K562 (cell line): ENCODE data around the gene C4orf50. TPM values are rescaled to one million over a fixed set of nuclear protein-coding genes. Genes with fewer than 3 reads are reported as not detected.

Experiments used
- ATAC-seq: fragments of 200-7000 bp; cut with Tn5 transposase; 3 replicates; pipeline ENCODE4 v1.9.1; 2020; ENCODE audit warnings: moderate library complexity
- BruUV-seq: library from RNA; stranded (reverse); fragments of 400-500 nt; replicated peaks from 2 replicates; lab custom pipeline; 2021; lab: Mats Ljungman, UMichigan
- CTCF ChIA-PET: fragments of 300-600 bp; formaldehyde crosslinking; extraction: SDS; loops from one replicate; lab custom pipeline; 2021; ENCODE audit warnings: low intra/inter-chr PET ratio; lab: Yijun Ruan, JAX
- POLR2A ChIA-PET: fragments of 300-600, 350-650 bp; sonication (Branson Sonifier 250); formaldehyde crosslinking; extraction: SDS; loops from one replicate; lab custom pipeline; 2021; ENCODE audit warnings: antibody characterized with exemption, inconsistent platforms; lab: Yijun Ruan, JAX
- DNase-seq, 4 experiments: peaks; one replicate each; pipeline versions ENCODE4 v3.0.0 to v3.0.0-alpha.2; 2011 to 2018; ENCODE audit warnings: low spot score in 3 of 4, mixed read lengths in 3 of 4; ENCODE audit errors: extremely low read depth in 1 of 4
- FAIRE-seq: peaks from 2 replicates; lab custom pipeline; 2011; peaks lifted over from hg19 to GRCh38; lab: Jason Lieb, UNC
- H2AFZ ChIP-seq: 2 replicates; pipeline ENCODE4 v1.6.0; 2011; ENCODE audit warnings: low read depth, low read length, control low read depth, inconsistent platforms
- H3K27ac ChIP-seq: fragments of 200-600 bp; 3 replicates; pipeline ENCODE4 v1.8.0; 2011; ENCODE audit warnings: low read depth, mild to moderate bottlenecking, control low read depth, inconsistent platforms, low read length, moderate library complexity, mixed read lengths; ENCODE audit errors: extremely low read depth
- H3K27me3 ChIP-seq, 2 experiments: fragments of 300-600 bp in 1 of 2; 2 replicates in 1 of 2; 3 replicates in 1 of 2; pipeline versions ENCODE4 v1.6.0 to v1.8.0; 2011; ENCODE audit warnings: inconsistent platforms in 2 of 2, low read length in 2 of 2, mild to moderate bottlenecking in 1 of 2, mixed read lengths in 1 of 2, moderate library complexity in 1 of 2; ENCODE audit not compliant: control insufficient read depth in 2 of 2, insufficient read depth in 2 of 2
- H3K36me3 ChIP-seq: fragments of 300-600 bp; 3 replicates; pipeline ENCODE4 v1.8.0; 2011; ENCODE audit warnings: mild to moderate bottlenecking, low read length, inconsistent platforms; ENCODE audit not compliant: control insufficient read depth, insufficient read depth
- H3K4me1 ChIP-seq, 2 experiments: fragments of 200-600 bp in 1 of 2; replicated peaks in 1 of 2; 2 replicates in 1 of 2; 3 replicates in 1 of 2; pipeline versions ENCODE4 v1.5.1 to v1.8.0; 2011; ENCODE audit warnings: inconsistent platforms in 2 of 2, low read length in 2 of 2, mild to moderate bottlenecking in 1 of 2, mixed read lengths in 1 of 2, moderate library complexity in 1 of 2; ENCODE audit not compliant: control insufficient read depth in 2 of 2, insufficient read depth in 2 of 2
- H3K4me2 ChIP-seq: 2 replicates; pipeline ENCODE4 v1.6.1; 2011; ENCODE audit warnings: low read length, control low read depth, inconsistent platforms, mixed read lengths; ENCODE audit not compliant: insufficient read depth
- H3K4me3 ChIP-seq: fragments of 200-600 bp; sonication (generic), shearing (Covaris generic); 2 replicates; pipeline ENCODE4 v1.5.1; 2016; ENCODE audit warnings: control low read depth, inconsistent platforms
- H3K79me2 ChIP-seq: fragments of 200-600 bp; 3 replicates; pipeline ENCODE4 v1.8.0; 2011; ENCODE audit warnings: low read length, inconsistent platforms; ENCODE audit not compliant: control insufficient read depth, insufficient read depth
- H3K9ac ChIP-seq, 2 experiments: 2 replicates each; pipeline versions ENCODE4 v1.6.0 to v1.6.1; 2011; ENCODE audit warnings: low read depth in 2 of 2, low read length in 2 of 2, control low read depth in 1 of 2, inconsistent platforms in 1 of 2, mild to moderate bottlenecking in 1 of 2, mixed read lengths in 1 of 2; ENCODE audit not compliant: insufficient read depth in 1 of 2
- H3K9me1 ChIP-seq: one replicate; pipeline ENCODE4 v1.6.0; 2011; ENCODE audit warnings: inconsistent platforms, mild to moderate bottlenecking, low read length, moderate library complexity; ENCODE audit not compliant: control insufficient read depth, insufficient read depth
- H3K9me3 ChIP-seq: replicated peaks from 2 replicates; pipeline ENCODE4 v1.5.1; 2011; ENCODE audit warnings: low read depth, low read length, inconsistent platforms; ENCODE audit not compliant: control insufficient read depth, insufficient read depth
- H4K20me1 ChIP-seq: replicated peaks from 2 replicates; pipeline ENCODE4 v1.6.1; 2011; ENCODE audit warnings: low read length, inconsistent platforms, mixed read lengths; ENCODE audit not compliant: control insufficient read depth, insufficient read depth
- MAFK ChIP-seq: IDR thresholded peaks from 2 replicates; pipeline ENCODE4 v1.6.1; 2011; ENCODE audit warnings: low read length, improper control_type of control experiment
- MTA1 ChIP-seq: fragments of 450-650 bp; IDR thresholded peaks from 2 replicates; pipeline ENCODE4 v1.6.1; 2017; ENCODE audit warnings: borderline replicate concordance
- NFE2 ChIP-seq: IDR thresholded peaks from 2 replicates; pipeline ENCODE4 v1.6.1; 2014; ENCODE audit warnings: antibody characterized with exemption, low read depth
- NFIC ChIP-seq: fragments of 450-650 bp; IDR thresholded peaks from 2 replicates; pipeline ENCODE4 v1.6.1; 2017; ENCODE audit warnings: mild to moderate bottlenecking, inconsistent platforms
- PML ChIP-seq: IDR thresholded peaks from 2 replicates; pipeline ENCODE4 v1.6.1; 2012; ENCODE audit warnings: low read length, inconsistent platforms
- POLR2B ChIP-seq: fragments of 450-650 bp; IDR thresholded peaks from 2 replicates; pipeline ENCODE4 v1.6.1; 2018; ENCODE audit warnings: low read depth; ENCODE audit not compliant: partially characterized antibody
- SRSF9 ChIP-seq: fragments of 200-400 bp; formaldehyde crosslinking; IDR thresholded peaks from 2 replicates; pipeline ENCODE4 v1.6.1; 2017; ENCODE audit warnings: low read depth, low read length, borderline replicate concordance
- TGIF2 ChIP-seq: sonication (generic); formaldehyde crosslinking; IDR thresholded peaks from 2 replicates; pipeline ENCODE4 v1.8.1; 2022; ENCODE audit warnings: mild to moderate bottlenecking, missing genetic modification reagents, moderate library complexity
- ZFP36 ChIP-seq: fragments of 150-350 bp; IDR thresholded peaks from 2 replicates; pipeline ENCODE4 v1.6.1; 2018; ENCODE audit warnings: low read length, low read depth; ENCODE audit not compliant: partially characterized antibody
- ZNF766 ChIP-seq: fragments of 200-800 bp; sonication (Bioruptor generic); conservative IDR thresholded peaks from 2 replicates; pipeline ENCODE4 v1.6.1; 2016; ENCODE audit warnings: missing genetic modification characterization, missing compliant biosample characterization
- ZNF780A ChIP-seq: fragments of 250-450 bp; sonication (Bioruptor Pico); IDR thresholded peaks from 2 replicates; pipeline ENCODE4 v1.5.0; 2021; ENCODE audit warnings: mild to moderate bottlenecking
- WGBS: fragments of 100-300 bp; shearing (Covaris generic); methylation state at CpG from one replicate; pipeline ENCODE4 v1.1.6; 2016; ENCODE audit warnings: low coverage, mixed read lengths; ENCODE audit not compliant: insufficient coverage; ENCODE audit errors: missing lambda C conversion rate; 5-methylcytosine and 5-hydroxymethylcytosine counted together
- in situ Hi-C: fragments of 300-500 bp; cut with MboI; formaldehyde crosslinking; loops from 4 replicates; pipeline ENCODE4 v1.15.0; 2018; ENCODE audit warnings: inconsistent platforms, mixed read lengths
- intact Hi-C: fragments of 100-400 bp; cut with micrococcal nuclease; formaldehyde crosslinking; loops from 2 replicates; pipeline ENCODE4 v1.14.2; 2022
- polyA plus RNA-seq, 8 experiments: library from polyadenylated mRNA; depleted of rRNA in 4 of 8; stranded (reverse) in 5 of 8; unstranded in 3 of 8; fragments of >200 nt; fragmentation: Nextera tagmentation in 2 of 8; fragmentation: Illumina TruSeq in 1 of 8; extraction: Ambion mirVana in 2 of 8; extraction: Trizol in 1 of 8; gene quantifications; 2 replicates each; pipeline versions ENCODE4 v1.2.1 to v1.2.3, GENCODE V29; 2011 to 2014; ENCODE audit warnings: inconsistent platforms in 1 of 8, missing spikeins in 1 of 8
- total RNA-seq, 7 experiments: library from RNA; depleted of rRNA in 6 of 7; stranded (reverse); fragments of >200 nt in 6 of 7; fragmentation: Illumina TruSeq in 2 of 7; extraction: Trizol in 2 of 7; gene quantifications; 2 replicates each; pipeline versions ENCODE4 v1.2.1 to v1.2.3, GENCODE V29; 2011 to 2021; ENCODE audit warnings: low replicate concordance in 1 of 7
- TF ChIP-seq, protein P1 (sequence below): fragments of 200-800 bp; sonication (Bioruptor generic); IDR thresholded peaks from 2 replicates; pipeline ENCODE4 v1.6.1; 2017; ENCODE audit warnings: missing genetic modification characterization, missing compliant biosample characterization
- TF ChIP-seq, protein P2 (sequence below): sonication (generic); formaldehyde crosslinking; IDR thresholded peaks from 2 replicates; pipeline ENCODE4 v1.8.0; 2022; ENCODE audit warnings: mild to moderate bottlenecking, missing genetic modification reagents

C4orf50 gene
- total and polyA plus RNA-seq, 9 of the 15 experiments (the other 6 are each of a cell fraction or from before 2014, with no cell fraction given) = not detected

DNA sequence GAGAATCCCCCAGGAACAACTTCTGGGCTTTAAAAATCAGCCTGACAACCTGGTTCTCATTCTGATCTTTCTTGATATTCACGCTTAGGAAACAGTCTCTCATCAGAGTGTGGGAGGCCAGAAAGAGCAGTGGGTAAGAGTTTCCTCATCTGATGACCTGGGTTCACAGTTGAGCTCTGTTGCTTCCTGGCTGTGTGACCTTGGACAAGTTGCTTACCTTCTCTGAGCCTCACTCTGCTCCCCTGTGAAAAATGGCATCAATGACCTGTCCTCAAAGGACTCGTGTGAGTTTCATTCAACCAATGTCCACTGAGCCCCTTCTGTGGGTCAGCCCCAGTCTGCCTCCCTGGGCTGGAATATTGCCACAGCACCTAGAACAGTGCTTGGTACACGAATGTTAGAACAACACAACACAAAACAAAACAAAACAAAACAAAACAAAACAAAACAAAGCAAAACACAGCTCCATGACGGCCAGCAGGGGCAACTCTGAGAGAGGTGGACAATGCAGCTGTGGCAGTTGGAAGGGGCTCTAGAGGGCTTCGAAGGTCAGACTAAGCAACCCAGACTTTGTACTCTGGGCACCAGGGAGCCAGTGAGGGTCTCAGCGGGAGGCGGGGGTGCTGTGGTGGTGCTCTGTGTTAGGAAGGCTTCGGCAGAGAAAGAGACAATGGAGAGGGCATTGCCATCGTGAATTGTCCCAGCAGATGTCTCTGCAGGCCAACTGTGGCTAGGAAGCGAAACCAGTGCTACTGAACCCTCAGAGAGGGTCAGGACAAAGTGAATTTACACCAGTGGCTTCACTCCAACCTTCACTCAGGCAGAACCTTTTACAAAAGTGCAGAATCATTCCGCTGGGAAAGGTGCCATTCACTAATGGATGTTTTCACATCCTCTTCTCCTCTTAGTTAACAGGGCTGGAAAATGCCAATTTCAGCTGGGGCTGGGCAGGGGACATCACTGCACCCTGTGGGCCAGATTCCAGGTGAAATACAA lies 14.3 kb upstream of the C4orf50 start:
- in situ Hi-C loops = no loop called here
- peaks cover 4% of the 10 kb centered on the region; the same call in 1 of the 2 replicates for H4K20me1 ChIP-seq
- H3K9ac ChIP-seq = no peak overlapping the region
- ATAC-seq (peak; percentile 70), DNase-seq (peak in 2 of 4 experiments; percentile 24 to 46), FAIRE-seq (peak; percentile 63)
- H3K4me3 ChIP-seq = no peak overlapping the region
- no peak overlapping the region for H3K4me2 ChIP-seq
- no peak overlapping the region for H3K27ac ChIP-seq
- H3K9me3 ChIP-seq = no peaks in the 10 kb centered on the region
- ChIA-PET POLR2A (interaction anchor here (0.6 to 1.5 kb wide), 3 partner anchors 17 to 334 kb away, joined by 3 read pairs; no protein-coding TSS in a partner anchor), CTCF (no interaction called here)
- H2AFZ ChIP-seq = no peak overlapping the region
- H3K36me3 ChIP-seq = no peaks in the 10 kb centered on the region
- H3K9me1 ChIP-seq = no peaks in the 10 kb centered on the region
- no peaks in the 10 kb centered on the region for H3K79me2 ChIP-seq
- no TSS peak for BruUV-seq
- intact Hi-C loops = no loop called here
- peaks cover 3 to 47% of the 10 kb centered on the region in 2 experiments; a peak in 4 of 5 replicates for H3K27me3 ChIP-seq
- 1% methylated on average over 11 of the region's 11 CpGs for WGBS
- H3K4me1 ChIP-seq = no peaks in the 10 kb centered on the region
- TF ChIP-seq ZNF766 (CRISPR knock-in tag) (no peak), MAFK (peak; percentile 50; the same call in 1 of the 2 replicates), ZNF780A (CRISPR knock-in tag) (no peak), PML (no peak), TGIF2 (CRISPR knock-in tag) (no peak), NFE2 (peak; percentile 72), NFIC (peak; percentile 74), POLR2B (no peak), MTA1 (no peak), ZFP36 (peak; percentile 77), SRSF9 (no peak)
- TF ChIP-seq, protein P1, sequence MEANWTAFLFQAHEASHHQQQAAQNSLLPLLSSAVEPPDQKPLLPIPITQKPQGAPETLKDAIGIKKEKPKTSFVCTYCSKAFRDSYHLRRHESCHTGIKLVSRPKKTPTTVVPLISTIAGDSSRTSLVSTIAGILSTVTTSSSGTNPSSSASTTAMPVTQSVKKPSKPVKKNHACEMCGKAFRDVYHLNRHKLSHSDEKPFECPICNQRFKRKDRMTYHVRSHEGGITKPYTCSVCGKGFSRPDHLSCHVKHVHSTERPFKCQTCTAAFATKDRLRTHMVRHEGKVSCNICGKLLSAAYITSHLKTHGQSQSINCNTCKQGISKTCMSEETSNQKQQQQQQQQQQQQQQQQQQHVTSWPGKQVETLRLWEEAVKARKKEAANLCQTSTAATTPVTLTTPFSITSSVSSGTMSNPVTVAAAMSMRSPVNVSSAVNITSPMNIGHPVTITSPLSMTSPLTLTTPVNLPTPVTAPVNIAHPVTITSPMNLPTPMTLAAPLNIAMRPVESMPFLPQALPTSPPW (CRISPR knock-in tag) = no peak
- TF ChIP-seq, protein P2, sequence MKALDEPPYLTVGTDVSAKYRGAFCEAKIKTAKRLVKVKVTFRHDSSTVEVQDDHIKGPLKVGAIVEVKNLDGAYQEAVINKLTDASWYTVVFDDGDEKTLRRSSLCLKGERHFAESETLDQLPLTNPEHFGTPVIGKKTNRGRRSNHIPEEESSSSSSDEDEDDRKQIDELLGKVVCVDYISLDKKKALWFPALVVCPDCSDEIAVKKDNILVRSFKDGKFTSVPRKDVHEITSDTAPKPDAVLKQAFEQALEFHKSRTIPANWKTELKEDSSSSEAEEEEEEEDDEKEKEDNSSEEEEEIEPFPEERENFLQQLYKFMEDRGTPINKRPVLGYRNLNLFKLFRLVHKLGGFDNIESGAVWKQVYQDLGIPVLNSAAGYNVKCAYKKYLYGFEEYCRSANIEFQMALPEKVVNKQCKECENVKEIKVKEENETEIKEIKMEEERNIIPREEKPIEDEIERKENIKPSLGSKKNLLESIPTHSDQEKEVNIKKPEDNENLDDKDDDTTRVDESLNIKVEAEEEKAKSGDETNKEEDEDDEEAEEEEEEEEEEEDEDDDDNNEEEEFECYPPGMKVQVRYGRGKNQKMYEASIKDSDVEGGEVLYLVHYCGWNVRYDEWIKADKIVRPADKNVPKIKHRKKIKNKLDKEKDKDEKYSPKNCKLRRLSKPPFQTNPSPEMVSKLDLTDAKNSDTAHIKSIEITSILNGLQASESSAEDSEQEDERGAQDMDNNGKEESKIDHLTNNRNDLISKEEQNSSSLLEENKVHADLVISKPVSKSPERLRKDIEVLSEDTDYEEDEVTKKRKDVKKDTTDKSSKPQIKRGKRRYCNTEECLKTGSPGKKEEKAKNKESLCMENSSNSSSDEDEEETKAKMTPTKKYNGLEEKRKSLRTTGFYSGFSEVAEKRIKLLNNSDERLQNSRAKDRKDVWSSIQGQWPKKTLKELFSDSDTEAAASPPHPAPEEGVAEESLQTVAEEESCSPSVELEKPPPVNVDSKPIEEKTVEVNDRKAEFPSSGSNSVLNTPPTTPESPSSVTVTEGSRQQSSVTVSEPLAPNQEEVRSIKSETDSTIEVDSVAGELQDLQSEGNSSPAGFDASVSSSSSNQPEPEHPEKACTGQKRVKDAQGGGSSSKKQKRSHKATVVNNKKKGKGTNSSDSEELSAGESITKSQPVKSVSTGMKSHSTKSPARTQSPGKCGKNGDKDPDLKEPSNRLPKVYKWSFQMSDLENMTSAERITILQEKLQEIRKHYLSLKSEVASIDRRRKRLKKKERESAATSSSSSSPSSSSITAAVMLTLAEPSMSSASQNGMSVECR (CRISPR knock-in tag) = no peak
